GOT3 (cell line): ENCODE data around the gene MEA1.
A peak's percentile ranks its signal among the peaks of the same experiment; 100 is the strongest.
"Not testable (repeated sequence)": the region's sequence is repeated elsewhere in the genome, so short reads cannot be mapped to it uniquely, and the experiment has no call there.

Experiments used
- DNase-seq: peaks from one replicate; lab custom pipeline; 2025; ENCODE audit warnings: mixed read lengths; lab: John Stamatoyannopoulos, UW

Gene MEA1

DNA sequence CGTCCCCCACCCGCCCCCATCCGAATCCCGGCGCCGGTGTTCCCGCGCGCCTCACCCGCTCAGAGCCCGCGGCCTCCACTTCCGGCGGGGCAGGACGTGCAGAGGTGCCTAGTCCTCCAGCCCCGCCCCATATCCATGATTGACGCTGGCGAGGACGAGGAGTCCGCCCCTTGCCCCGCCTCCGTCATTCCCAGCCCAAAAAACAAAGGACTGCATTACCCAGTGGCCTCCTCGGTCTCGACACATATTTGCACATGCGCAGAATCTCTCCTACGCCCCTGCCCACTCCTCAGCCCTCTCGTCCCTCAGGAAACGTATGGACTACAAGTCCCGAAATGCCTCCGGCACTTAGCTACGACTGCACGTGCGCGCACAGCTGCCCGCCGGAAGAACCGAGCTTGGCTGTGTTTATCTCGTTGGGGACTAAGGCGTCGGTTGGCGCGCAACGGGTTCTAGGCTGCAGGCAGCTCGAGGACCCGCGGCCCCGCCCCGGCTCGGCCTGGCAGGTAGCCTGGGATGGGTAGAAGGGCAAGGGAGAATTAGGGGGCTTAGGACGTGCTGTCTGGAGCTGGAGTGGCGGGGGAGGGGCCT, at the start of gene MEA1, which contains the start of gene KLHDC3:
Gene MEA1 (minus strand): TSS at position 104 of the 591 bp plus-strand sequence. CDS start 133 bp downstream, outside the sequence.
Gene KLHDC3 (plus strand): TSS at position 407 of the 591 bp plus-strand sequence. CDS start 2,944 bp downstream, outside the sequence.
- DNase-seq, result peak; percentile 96

DNA sequence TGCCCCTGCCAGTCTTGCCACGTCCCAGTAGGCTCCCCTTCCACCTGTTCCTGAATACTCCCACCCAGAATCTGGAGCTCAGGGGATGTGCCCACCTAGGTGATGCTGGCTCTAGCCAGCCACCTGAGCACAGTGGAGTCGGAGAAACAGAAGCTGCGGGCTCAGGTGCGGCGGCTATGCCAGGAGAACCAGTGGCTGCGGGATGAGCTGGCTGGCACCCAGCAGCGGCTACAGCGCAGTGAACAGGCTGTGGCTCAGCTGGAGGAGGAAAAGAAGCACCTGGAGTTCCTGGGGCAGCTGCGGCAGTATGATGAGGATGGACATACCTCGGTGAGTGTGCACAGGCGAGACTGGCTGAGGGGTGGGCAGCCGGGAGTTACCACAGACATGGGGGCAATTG, 49.1 kb upstream of the MEA1 start:
- DNase-seq, result no peak

DNA sequence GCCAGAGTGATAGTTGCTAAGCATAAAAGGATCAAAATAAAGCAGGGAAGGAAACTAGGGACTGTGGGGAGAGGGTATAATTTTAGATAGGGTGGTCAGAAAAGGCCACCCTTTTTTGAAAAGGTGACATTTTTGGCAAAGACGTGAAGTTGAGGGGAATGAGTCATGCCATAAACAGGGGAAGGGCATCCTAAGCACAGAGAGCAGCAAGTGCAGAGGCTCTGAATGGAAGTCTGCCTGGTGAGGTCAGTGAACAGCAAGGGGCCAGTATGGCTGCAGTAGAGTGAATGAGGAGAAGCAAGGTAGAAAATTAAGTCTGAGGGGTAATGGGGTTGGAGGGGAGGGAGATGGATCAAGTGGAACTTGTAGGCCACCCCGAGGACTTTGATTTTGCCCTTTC, 48.1 kb upstream of the MEA1 start:
- DNase-seq, result no peak

DNA sequence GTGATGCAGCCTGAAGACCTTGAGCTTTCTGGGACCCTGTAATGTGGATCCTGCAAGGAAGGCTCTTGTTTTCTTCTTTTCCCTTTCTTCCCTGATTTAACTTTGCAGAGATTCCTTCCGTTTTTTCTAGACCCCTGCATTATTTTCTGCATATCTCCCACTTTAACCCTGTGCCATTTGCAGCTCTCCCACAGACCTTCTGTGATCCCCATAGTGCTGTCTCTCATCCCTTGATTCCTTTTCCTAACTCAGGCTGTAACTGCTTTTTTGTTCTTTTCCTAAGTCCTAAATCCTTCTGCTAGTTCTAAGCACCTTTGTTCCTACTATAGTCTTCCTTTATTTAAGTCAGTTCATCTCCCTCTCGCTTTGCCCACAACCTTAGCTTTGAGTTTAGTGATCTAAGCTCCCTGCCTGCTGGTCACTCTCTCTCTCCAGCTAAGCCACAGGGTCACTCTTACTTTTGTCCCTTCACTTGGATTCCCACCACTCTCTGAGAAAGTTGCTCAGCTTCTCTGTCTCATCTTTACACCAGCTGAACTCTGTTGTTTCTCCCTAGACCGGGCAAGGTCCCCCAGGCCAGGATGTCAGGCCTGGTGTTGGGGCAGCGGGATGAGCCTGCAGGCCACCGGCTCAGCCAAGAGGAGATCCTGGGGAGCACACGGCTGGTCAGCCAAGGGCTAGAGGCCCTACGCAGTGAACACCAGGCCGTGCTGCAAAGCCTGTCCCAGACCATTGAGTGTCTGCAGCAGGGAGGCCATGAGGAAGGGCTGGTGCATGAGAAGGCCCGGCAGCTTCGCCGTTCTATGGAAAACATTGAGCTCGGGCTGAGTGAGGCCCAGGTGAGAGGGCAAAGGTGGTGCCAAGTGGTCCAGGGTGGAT, 47.2 kb upstream of the MEA1 start:
- DNase-seq, result no peak

DNA sequence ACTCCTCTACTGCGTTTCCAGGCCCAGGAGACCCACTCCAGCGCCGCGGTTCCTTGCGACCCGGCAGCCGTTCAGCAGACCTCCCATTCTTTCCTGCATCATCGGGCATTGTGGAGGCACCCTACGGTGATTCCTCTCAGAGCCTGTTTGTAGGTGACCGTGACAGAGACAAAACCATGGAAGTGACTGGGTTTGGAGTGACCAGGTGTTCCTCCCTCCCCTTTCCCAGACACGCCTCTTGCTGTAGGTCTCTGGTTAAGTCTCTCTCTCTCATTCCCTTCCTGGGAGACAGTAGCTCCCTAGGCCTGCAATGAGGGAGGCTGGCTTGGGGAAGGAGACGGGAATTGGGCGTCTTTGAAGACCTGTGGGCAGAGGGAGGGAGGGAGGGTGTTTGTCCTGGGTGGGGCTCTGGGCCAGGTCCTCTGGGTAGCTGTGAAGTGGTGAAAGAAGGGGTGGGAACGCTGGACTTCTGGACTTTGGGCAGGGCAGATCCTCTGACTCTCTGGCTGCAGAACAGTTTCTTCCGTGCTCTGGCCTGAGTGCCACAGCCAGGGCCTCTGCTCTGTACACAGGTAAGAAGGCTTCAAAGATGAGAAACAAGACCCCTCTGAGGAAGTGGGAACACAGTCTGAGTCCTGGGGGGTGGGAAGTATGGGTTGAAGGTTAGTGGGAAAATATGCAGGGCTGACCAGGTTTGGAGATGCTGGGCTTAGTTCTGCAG, 46.4 kb upstream of the MEA1 start:
- DNase-seq, result no peak

DNA sequence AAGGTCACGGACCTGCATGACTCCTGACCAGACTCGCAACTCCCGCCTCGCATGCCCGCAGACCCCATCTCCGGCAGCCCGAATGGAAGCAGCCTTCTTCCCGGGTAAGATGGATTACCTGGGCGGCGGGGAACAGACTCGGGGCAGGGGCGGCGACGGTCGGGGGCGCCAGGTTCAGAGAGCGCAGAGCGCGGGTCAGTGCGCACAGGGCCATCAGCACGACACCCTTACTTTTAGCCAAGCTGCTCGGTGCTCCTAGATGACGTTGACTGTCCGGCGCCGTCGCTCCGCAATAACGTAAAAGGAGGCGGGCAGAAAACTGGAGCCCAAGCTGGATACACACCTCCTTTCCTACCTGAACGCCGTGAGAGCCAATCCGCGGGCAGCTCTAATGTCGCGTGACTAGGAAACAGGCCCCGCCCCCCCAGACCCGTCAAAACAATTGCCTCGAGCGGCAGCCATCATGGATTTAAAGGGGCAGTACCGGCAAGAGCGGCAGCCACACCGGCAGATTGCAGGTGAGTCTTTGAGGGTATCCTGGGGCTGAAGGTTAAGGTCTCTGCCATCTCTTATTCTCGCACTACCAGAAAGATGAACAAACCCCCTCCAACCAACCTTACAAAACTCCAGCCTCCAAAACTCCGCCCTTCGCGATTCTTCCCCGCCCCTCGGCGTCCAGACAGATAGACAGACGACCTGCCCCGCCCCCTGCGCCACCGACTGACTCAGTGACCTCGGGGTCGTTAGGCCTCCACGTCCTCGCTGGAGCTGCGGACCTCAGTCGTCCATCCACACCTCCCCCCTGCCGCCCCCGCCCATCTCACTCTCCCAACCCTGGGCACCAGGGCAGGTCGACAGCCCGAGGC, 45.7 kb upstream of the MEA1 start, which contains the start of the genes KLC4 and MRPL2:
Gene KLC4 (plus strand): TSS at position 464 of the 866 bp plus-strand sequence. CDS start 1,705 bp downstream, outside the sequence.
Gene MRPL2 (minus strand): TSS at position 267 of the 866 bp plus-strand sequence. CDS start 53 bp downstream, at position 214.
- DNase-seq, result peak; percentile 89

DNA sequence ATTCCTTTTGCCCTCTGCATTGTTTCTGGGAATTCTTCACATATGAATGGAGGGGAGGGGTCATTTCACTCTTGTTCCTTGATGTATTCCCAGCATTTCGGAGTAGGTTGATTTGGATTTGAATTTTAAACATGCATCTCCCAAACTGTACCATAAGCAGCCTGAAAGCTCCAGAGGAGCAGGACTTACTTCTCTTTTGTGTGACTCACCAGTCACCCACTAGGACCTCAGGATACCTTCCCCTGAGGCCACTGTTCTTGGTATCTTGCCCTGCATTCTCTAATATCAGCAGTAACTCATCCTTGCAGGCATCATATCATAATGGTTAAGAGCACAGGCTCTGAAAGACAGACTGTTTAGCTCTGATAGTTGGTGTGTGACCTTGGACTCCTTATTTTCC, 44.8 kb upstream of the MEA1 start:
- DNase-seq, result no peak

DNA sequence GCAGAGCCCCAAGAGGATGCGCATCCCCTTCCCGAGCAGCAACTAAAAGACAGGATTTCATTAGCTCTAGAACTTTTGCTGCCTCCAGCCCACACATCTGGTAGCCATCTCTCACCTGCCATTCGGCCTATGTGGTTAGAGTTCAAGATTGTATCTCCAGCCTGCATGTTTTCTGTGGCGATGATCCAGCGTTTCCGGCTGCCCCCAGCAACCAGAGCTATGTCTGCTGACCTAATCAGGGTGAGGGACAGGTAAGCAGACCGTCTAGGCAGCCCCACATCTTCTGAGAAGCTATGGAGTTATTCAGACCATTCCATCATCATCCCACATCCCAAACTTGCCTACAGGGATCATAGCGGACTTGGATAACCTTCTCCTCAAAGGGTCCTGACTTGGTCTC, 42.2 kb upstream of the MEA1 start:
- no peak for DNase-seq

DNA sequence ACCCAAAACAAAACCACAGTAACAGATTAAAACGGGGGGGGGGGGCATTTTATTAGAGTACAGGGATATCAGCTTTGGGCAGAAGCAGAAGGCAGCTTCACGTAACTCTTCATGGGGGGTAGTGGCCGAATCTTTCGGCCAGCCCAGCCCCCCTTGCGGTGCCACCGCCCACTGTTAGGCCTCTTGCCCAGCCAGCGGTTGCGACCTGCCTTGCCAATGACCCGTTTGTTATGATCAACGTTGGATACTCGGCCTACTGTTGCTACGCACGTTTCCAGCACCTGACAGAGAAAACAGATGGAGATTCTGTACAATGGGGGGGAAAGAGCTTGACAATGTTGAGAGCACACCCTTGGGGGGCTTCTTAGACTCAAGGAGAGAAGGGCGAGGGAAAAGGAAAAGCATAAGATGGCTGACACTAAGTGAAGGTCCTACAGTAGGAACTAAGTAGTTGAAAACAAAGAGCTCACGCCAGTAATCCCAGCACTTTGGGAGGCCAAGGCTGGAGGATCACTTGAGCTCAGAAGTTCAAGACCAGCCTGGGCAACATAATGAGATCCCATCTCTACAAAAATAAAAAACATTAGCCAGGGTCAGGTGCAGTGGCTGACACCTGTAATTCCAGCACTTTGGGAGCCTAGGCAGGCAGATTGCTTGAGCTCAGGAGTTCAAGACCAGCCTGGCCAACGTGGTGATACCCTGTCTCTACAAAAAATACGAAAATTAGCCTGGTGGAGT, 40.6 kb upstream of the MEA1 start:
- DNase-seq, result no peak

DNA sequence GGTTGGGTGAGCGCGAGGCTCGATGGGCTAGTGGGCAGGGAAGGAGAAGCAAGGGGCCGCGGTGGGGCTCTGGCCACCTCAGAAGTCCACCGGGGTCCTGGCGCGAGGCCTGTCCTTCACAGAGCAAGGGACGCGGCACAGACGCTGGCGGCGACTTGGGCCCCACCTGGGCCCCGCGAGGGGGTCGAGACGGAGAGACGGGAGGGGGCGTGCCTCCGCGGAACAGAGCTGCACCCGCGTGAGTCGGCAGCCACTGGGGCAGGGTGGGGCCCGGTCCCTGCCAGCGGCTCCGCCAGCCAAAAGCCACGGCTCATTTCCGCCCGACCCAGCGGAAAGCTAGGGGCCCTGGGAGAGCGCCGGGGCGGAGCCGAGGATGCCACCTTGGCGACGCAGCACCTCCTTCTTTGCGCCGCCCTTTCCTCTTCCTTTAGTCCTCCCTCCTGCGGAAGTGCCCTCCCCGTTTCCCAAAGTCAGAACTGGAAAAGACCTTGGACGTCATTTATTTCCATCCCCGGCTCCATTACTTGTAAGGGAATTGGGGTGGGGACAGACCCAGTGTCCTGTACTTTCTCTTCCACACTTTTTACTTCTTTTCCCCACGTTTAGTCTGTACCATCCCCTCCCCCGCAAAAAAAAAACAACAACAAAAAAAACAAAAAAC, 39.9 kb upstream of the MEA1 start, which contains the start of gene CUL7:
Gene CUL7 (minus strand): TSS at position 307 of the 661 bp plus-strand sequence. CDS start 1,063 bp downstream, outside the sequence.
- DNase-seq, result peak; percentile 78

DNA sequence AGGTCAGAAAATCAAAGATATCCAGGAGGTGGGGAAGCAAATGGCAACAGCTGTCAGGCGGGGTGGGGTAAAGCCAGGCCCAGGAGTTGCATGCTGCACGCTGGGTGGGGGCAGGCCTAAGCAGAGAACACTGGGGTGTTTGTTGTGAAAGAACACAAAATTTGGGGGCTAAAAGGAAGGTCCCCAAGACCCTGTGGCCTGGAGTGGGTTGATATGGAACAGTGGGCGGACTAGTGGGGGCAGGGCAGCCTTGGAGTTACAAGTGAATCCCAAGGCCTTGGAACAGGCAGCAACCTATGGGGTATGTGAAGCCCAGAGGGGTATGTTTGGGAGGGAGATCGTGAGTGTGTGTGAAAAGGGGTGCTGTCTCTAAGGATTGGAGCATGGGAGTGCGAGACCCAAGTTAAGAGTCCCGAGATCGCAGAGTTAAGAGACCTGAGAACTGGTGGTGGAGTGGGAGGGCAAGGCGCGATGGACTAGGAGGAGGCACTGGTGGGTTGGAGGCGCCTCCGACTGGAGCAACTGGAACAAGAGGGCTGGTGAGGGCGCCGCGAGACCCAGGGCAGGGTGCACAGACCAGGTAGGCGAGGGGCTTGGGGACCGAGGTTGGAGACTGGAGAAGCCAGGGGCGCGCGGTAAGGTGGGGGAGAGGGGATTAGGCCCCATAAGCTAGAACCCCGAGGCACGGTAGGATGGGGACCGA, 39.2 kb upstream of the MEA1 start:
- DNase-seq, result no peak

DNA sequence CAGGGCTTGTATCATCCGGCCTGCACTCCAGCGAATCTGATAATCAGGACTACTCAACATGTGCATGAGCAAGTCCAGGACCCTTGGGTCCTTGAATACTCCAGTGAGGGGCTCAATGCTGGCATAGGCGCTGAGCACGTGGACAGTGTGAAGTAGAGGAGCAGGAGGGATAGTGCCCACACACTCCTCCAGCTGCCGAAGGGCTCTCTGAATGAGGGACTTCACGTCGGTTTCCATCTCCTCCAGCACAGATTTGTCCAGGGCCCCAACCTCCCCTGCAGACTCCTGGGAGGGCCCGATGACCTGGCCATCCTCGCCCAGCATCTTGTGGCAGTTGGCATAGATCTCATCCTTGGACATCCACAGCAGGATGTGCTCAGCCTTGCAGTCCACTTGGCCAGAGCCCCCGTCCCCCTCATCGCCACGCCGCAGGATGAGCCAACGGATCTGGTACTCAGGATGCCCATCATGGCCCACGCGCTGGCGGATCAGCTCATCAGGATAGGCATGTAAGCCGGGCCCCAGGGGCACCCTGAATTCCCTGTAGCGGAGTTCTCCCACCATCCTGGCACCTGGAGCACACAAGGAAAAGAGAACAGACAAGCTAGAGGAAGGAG, 38.6 kb upstream of the MEA1 start:
- DNase-seq, result no peak

DNA sequence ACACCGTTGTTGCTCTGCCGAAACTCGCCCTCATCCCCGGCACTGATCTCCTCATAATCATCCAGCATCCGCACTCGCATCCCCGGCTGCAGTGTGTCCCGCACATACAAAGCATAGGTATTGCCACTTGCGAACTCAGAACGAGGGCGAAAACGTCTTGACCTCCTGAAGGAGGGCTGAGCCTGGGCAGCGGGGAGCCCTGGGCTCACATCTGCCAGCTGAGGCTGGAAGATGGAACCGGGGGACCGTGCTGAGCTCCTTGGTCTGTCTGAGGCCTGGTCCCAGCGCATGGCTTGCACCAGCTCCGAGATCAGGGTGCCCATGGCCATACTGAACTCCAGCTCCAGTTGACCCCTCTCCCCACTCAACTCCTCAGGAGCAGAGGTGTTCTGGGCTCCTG, 37.2 kb upstream of the MEA1 start:
- no peak for DNase-seq

DNA sequence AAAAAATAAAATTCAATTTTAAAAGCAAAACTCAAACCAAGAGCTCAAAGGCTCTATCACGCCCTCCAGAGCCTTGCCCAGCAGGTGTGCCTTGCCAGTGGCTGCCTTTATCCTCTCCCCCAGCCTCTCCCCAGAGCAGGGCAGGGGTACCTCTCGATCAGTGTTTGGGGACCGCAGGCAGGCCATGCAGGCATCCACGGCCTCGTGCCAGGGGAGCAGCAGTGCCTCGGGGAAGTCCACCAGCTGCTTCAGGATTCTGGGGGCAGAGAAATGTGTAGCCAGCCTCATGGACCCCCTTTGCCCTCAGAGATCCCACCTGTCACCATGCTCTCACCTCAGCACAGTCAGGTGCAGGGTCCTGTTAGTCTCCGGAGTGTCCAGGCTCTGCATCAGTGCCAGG, 34.3 kb upstream of the MEA1 start:
- DNase-seq, result no peak

DNA sequence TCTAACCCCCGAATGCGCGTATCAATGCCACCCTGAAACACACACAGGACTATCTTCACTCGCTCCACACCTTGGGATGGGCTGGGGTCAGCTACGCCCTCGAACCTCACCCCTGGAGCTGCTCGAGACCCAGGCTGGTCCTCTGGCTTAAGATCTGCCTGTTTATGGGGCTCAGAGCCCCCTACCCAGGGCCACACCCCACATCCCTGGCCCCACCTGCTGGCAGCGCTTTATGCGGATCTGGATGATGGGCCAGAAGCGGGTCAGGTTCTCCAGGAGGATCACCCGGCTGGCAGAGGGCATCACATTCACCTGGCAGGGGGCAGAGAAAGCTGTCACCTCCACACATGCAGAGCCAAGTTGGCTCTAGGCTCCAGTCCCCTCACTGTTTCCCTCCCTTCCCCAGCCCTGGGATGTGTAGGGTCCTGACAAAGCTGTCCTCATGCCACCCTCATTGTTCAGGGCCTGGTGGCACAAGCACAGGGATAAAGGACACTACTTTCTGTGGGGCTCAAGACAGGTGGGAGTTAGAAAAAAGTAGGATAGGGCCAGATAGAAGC, 31.7 kb upstream of the MEA1 start:
- no peak for DNase-seq

DNA sequence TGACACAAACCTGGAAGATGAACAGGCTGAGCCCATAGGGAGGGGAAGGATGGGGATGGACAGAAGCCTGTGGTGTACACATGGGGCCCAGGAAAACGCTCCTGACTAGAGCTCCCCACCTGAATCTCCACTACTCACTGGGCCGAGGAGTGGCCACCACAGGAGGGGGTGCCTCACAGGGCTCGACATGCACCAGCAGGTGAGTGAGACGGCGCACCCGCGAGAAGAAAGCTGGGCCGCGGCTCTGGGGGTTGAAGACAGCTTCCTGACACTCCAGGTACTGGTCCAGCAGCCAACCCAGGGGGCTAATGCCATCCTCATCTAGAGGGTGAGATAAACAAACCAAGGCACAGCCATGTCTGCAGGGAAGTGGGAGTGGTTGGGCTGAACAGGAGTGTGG, 29.6 kb upstream of the MEA1 start:
- no peak for DNase-seq

DNA sequence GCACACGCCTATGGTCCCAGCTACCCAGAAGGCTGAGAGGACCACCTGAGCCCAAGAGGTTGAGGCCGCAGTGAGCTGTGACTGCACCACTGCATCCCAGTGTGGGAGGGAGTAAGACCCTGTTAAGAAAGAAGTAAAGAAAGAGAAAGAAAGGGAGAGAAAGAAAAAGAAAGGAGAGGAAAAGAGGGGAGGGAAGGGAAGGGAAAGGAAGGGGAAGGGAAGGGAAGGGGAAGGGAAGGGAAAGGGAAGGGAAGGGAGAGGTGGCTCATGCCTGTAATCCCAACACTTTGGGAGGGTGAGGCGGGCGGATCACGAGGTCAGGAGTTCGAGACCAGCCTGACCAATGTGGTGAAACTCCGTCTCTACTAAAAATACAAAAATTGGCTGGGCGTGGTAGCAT, 27.7 kb upstream of the MEA1 start:
- DNase-seq, result not testable (repeated sequence)

DNA sequence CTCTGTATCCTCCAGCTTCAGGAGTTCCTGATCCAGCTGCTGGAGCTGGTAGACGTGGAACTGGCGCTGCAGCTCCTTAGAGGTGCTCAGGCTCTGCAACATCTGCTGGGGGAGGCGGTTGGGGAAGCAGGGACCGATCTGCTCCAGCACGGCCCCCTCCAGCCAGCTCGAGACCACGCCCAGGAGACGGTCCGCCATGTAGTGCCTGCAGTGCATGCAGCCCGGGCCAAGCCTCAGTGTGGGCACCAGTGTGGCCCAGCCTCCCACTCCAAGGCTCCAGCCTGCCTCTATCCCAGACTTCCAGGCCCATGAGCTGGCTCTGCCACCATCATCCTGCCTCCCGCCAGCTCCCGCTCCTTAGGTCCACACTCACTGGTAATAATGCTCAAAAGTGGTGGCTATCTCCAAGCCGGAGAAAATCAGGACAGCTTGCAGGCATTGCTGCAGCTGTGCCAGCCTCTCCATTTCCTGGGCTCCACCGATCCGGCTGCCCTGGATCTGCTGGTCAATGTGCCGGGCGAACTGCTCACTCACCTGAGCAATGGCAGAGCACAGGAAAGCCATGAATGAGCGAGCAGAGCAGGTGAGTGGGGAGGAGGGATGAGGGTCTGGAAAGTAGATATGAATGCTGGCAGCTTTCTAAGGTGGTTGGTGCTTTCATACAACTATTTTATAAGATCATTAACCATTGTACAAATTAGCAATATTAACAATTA, 27.0 kb upstream of the MEA1 start:
- DNase-seq, result no peak
